Measurements from ENCODE around the gene ITGB1. TPM values are rescaled to one million over a fixed set of nuclear protein-coding genes. Genes with fewer than 3 reads are reported as not detected.
"Not testable (repeated sequence)": the region's sequence is repeated elsewhere in the genome, so short reads cannot be mapped to it uniquely, and the experiment has no call there.

ITGB1 gene
- total and polyA plus RNA-seq, 12 donors: 93.3 to 803 (median 331) TPM

- intact Hi-C loops (cut with DNase I): no loop called here
- no peaks in the 10 kb centered on the region for H3K36me3 ChIP-seq (replicated peaks in 1 of 2)
- H3K27ac ChIP-seq: peak overlapping the region; percentile 89 to 97 (median 95)
- peak; percentile 89 to 98 (median 96) for DNase-seq
- no peaks in the 10 kb centered on the region for H3K27me3 ChIP-seq
- H3K9me3 ChIP-seq (replicated peaks in 1 of 3): no peaks in the 10 kb centered on the region
- peak overlapping the region in 2 of 4 donors; percentile 43 to 60 for H3K4me3 ChIP-seq
- WGBS, 4 donors: 12 to 27% (median 15%) methylated on average over 16 to 38 of the region's 38 CpGs
- peaks cover 5 to 25% of the 10 kb centered on the region in 2 donors for H3K4me1 ChIP-seq (replicated peaks in 1 of 2)
- TF ChIP-seq POLR2A (IDR thresholded peaks at IDR 0.05): peak; percentile 86 to 96
- peak in 4 of 6 experiments; percentile 13 to 46 (median 28) for TF ChIP-seq CTCF (IDR thresholded peaks at IDR 0.05)
Measured at GRCh38 chr10:32980558-32981468, 22.8 kb upstream of the ITGB1 start.

- Histone ChIP-seq H3K27me3 (no peaks in the 10 kb centered on the region), H3K27ac (peak overlapping the region; percentile 89 to 97 (median 95)), H3K4me3 (peak overlapping the region in 2 of 4 donors; percentile 43 to 60), H3K4me1 (replicated peaks in 1 of 2) (peaks cover 5 to 21% of the 10 kb centered on the region in 2 donors), H3K9me3 (replicated peaks in 1 of 3) (no peaks in the 10 kb centered on the region), H3K36me3 (replicated peaks in 1 of 2) (no peaks in the 10 kb centered on the region)
- intact Hi-C loops (cut with DNase I): no loop called here
- no peak for DNase-seq
- TF ChIP-seq POLR2A (IDR thresholded peaks at IDR 0.05) (no peak), CTCF (IDR thresholded peaks at IDR 0.05) (no peak)
- 1 to 3% (median 2%) methylated on average over 6 of the region's 6 CpGs for WGBS, 4 donors
Measured at GRCh38 chr10:32980242-32980557, 22.2 kb upstream of the ITGB1 start.

- H3K9me3 ChIP-seq (replicated peaks in 1 of 3); H3K27me3 ChIP-seq; H3K36me3 ChIP-seq (replicated peaks in 1 of 2); DNase-seq; intact Hi-C loops (cut with DNase I): not testable (repeated sequence)
- peak overlapping the region in 1 of 4 donors; percentile 60 for H3K4me3 ChIP-seq
- H3K4me1 ChIP-seq (replicated peaks in 1 of 2): peaks cover 5 to 20% of the 10 kb centered on the region in 2 donors
- 70 to 80% (median 79%) methylated on average over 14 of the region's 14 CpGs for WGBS, 4 donors
- peak overlapping the region in 1 of 5 donors; percentile 97 for H3K27ac ChIP-seq
Measured at GRCh38 chr10:32979719-32980118, 21.7 kb upstream of the ITGB1 start.

GRCh38 chr10:32979041-32979440, 21.0 kb upstream of the ITGB1 start:
- H3K4me1 ChIP-seq (replicated peaks in 1 of 2): peaks cover 5 to 20% of the 10 kb centered on the region in 2 donors
- H3K4me3 ChIP-seq: no peak overlapping the region
- no peaks in the 10 kb centered on the region for H3K27me3 ChIP-seq
- WGBS, 4 donors: 87 to 97% (median 92%) methylated on average over 3 of the region's 3 CpGs
- intact Hi-C loops (cut with DNase I): no loop called here
- TF ChIP-seq POLR2A (IDR thresholded peaks at IDR 0.05) (no peak), CTCF (IDR thresholded peaks at IDR 0.05) (no peak)
- H3K27ac ChIP-seq: no peak overlapping the region
- H3K36me3 ChIP-seq (replicated peaks in 1 of 2): no peaks in the 10 kb centered on the region
- no peaks in the 10 kb centered on the region for H3K9me3 ChIP-seq (replicated peaks in 1 of 3)
- no peak for DNase-seq

- H3K27me3 ChIP-seq; H3K4me3 ChIP-seq; intact Hi-C loops (cut with DNase I); DNase-seq; H3K36me3 ChIP-seq (replicated peaks in 1 of 2); H3K9me3 ChIP-seq (replicated peaks in 1 of 3); H3K27ac ChIP-seq: not testable (repeated sequence)
- WGBS, 4 donors: 88 to 96% (median 92%) methylated on average over 4 of the region's 4 CpGs
- peaks cover 5 to 20% of the 10 kb centered on the region in 2 donors for H3K4me1 ChIP-seq (replicated peaks in 1 of 2)
Measured at GRCh38 chr10:32977846-32978809, 20.1 kb upstream of the ITGB1 start.
